HEK293 (cell line): Measurements from ENCODE around the gene RGS7.

Source experiments
- CTCF ChIA-PET: fragments of 350-600 bp; formaldehyde crosslinking; extraction: SDS; loops from one replicate; lab custom pipeline; 2021; ENCODE audit warnings: antibody characterized with exemption; lab: Yijun Ruan, JAX
- POLR2A ChIA-PET: fragments of 300-600 bp; formaldehyde crosslinking; extraction: SDS; loops from one replicate; lab custom pipeline; 2020; ENCODE audit warnings: antibody characterized with exemption, inconsistent platforms; lab: Yijun Ruan, JAX
- H3K27ac ChIP-seq: fragments of 200-500 bp; sonication (Bioruptor generic); 2 replicates; pipeline ENCODE4 v1.5.1; 2014; ENCODE audit warnings: low read depth, low read length, control low read depth, inconsistent platforms; ENCODE audit errors: extremely low read depth
- H3K36me3 ChIP-seq, 2 experiments: fragments of 200-500 bp in 1 of 2; sonication (Bioruptor generic) in 1 of 2; 1 replicate in 1 of 2; 2 replicates in 1 of 2; pipeline ENCODE4 v1.5.1; 2014 to 2017; ENCODE audit warnings: inconsistent platforms in 2 of 2, low read length in 2 of 2; ENCODE audit not compliant: control insufficient read depth in 2 of 2, insufficient read depth in 1 of 2
- H3K4me1 ChIP-seq: fragments of 200-500 bp; sonication (Bioruptor generic); 2 replicates; pipeline ENCODE4 v1.5.1; 2014; ENCODE audit warnings: mild to moderate bottlenecking, low read length, inconsistent platforms; ENCODE audit not compliant: control insufficient read depth, insufficient read depth
- H3K4me3 ChIP-seq: 2 replicates; pipeline ENCODE4 v1.5.1; 2011; ENCODE audit warnings: low read depth, mild to moderate bottlenecking, control low read depth, low read length, moderate library complexity
- H3K9me3 ChIP-seq: fragments of 200-500 bp; sonication (Bioruptor generic); 2 replicates; pipeline ENCODE4 v1.5.1; 2014; ENCODE audit warnings: low read depth, low read length, inconsistent platforms; ENCODE audit not compliant: control insufficient read depth, insufficient read depth
- GFI1B ChIP-seq: fragments of 450-650 bp; formaldehyde crosslinking; IDR thresholded peaks from 2 replicates; pipeline ENCODE4 v1.5.1; 2016; ENCODE audit warnings: missing biosample characterization, missing genetic modification characterization
- HOXC10 ChIP-seq: sonication (generic); formaldehyde crosslinking; IDR thresholded peaks from 2 replicates; pipeline ENCODE4 v1.8.1; 2023; ENCODE audit warnings: mild to moderate bottlenecking, missing genetic modification reagents
- KLF8 ChIP-seq: fragments of 450-650 bp; formaldehyde crosslinking; IDR thresholded peaks from 2 replicates; pipeline ENCODE4 v1.5.1; 2016; ENCODE audit warnings: missing biosample characterization, missing genetic modification characterization
- WT1 ChIP-seq: fragments of 450-650 bp; formaldehyde crosslinking; IDR thresholded peaks from 2 replicates; pipeline ENCODE4 v1.5.1; 2016; ENCODE audit warnings: missing biosample characterization, missing genetic modification characterization
- ZBTB17 ChIP-seq: fragments of 450-650 bp; formaldehyde crosslinking; IDR thresholded peaks from 2 replicates; pipeline ENCODE4 v1.5.1; 2016; ENCODE audit warnings: missing biosample characterization, missing genetic modification characterization
- ZBTB20 ChIP-seq: fragments of 450-650 bp; formaldehyde crosslinking; IDR thresholded peaks from 2 replicates; pipeline ENCODE4 v1.5.1; 2016; ENCODE audit warnings: missing biosample characterization, missing genetic modification characterization
- ZBTB8A ChIP-seq: fragments of 450-650 bp; formaldehyde crosslinking; IDR thresholded peaks from 2 replicates; pipeline ENCODE4 v1.5.1; 2016; ENCODE audit warnings: missing biosample characterization, missing genetic modification characterization
- ZNF175 ChIP-seq: fragments of 450-650 bp; formaldehyde crosslinking; IDR thresholded peaks from 2 replicates; pipeline ENCODE4 v1.5.1; 2016; ENCODE audit warnings: missing biosample characterization, missing genetic modification characterization
- ZNF266 ChIP-seq: fragments of 450-650 bp; formaldehyde crosslinking; IDR thresholded peaks from 2 replicates; pipeline ENCODE4 v1.5.1; 2016; ENCODE audit warnings: missing biosample characterization, missing genetic modification characterization, low read depth
- ZNF302 ChIP-seq: fragments of 450-650 bp; formaldehyde crosslinking; IDR thresholded peaks from 2 replicates; pipeline ENCODE4 v1.5.1; 2016; ENCODE audit warnings: missing biosample characterization, missing genetic modification characterization, low read depth
- ZNF366 ChIP-seq: fragments of 450-650 bp; formaldehyde crosslinking; conservative IDR thresholded peaks from 2 replicates; pipeline ENCODE4 v1.5.1; 2016; ENCODE audit warnings: missing biosample characterization, missing genetic modification characterization
- ZNF610 ChIP-seq: fragments of 450-650 bp; formaldehyde crosslinking; IDR thresholded peaks from 2 replicates; pipeline ENCODE4 v1.5.1; 2016; ENCODE audit warnings: missing biosample characterization, missing genetic modification characterization, borderline replicate concordance
- ZNF629 ChIP-seq: fragments of 450-650 bp; formaldehyde crosslinking; IDR thresholded peaks from 2 replicates; pipeline ENCODE4 v1.5.1; 2017; ENCODE audit warnings: missing biosample characterization, missing genetic modification characterization
- ZNF701 ChIP-seq: fragments of 450-650 bp; formaldehyde crosslinking; IDR thresholded peaks from 2 replicates; pipeline ENCODE4 v1.5.1; 2016; ENCODE audit warnings: missing biosample characterization, missing genetic modification characterization
- ZNF785 ChIP-seq: fragments of 450-650 bp; formaldehyde crosslinking; IDR thresholded peaks from 2 replicates; pipeline ENCODE4 v1.5.1; 2016; ENCODE audit warnings: missing biosample characterization, missing genetic modification characterization
- ZNF791 ChIP-seq: fragments of 450-650 bp; formaldehyde crosslinking; IDR thresholded peaks from 2 replicates; pipeline ENCODE4 v1.5.1; 2016; ENCODE audit warnings: missing biosample characterization, missing genetic modification characterization
- ZNF843 ChIP-seq: fragments of 450-650 bp; formaldehyde crosslinking; IDR thresholded peaks from 2 replicates; pipeline ENCODE4 v1.5.1; 2016; ENCODE audit warnings: missing biosample characterization, missing genetic modification characterization
- TF ChIP-seq, protein P1 (sequence below): fragments of 450-650 bp; formaldehyde crosslinking; IDR thresholded peaks from 2 replicates; pipeline ENCODE4 v1.5.1; 2016; ENCODE audit warnings: missing biosample characterization, missing genetic modification characterization, borderline replicate concordance
- TF ChIP-seq, protein P2 (sequence below): fragments of 450-650 bp; formaldehyde crosslinking; IDR thresholded peaks from 2 replicates; pipeline ENCODE4 v1.5.1; 2016; ENCODE audit warnings: missing biosample characterization, missing genetic modification characterization
- TF ChIP-seq, protein P3 (sequence below): fragments of 450-650 bp; formaldehyde crosslinking; IDR thresholded peaks from 2 replicates; pipeline ENCODE4; 2016; ENCODE audit warnings: missing biosample characterization, missing genetic modification characterization

RGS7 gene

GRCh38 chr1:240980342-240980741 is 376.7 kb downstream of the RGS7 start:
- no peaks in the 10 kb centered on the region for H3K36me3 ChIP-seq
- TF ChIP-seq WT1 (tag by site-specific recombination): no peak
- no peak for TF ChIP-seq GFI1B (tag by site-specific recombination)
- no peak for TF ChIP-seq ZNF302 (tag by site-specific recombination)
- no peak for TF ChIP-seq ZBTB20 (tag by site-specific recombination)
- TF ChIP-seq ZNF610 (tag by site-specific recombination): no peak
- TF ChIP-seq, protein P1, sequence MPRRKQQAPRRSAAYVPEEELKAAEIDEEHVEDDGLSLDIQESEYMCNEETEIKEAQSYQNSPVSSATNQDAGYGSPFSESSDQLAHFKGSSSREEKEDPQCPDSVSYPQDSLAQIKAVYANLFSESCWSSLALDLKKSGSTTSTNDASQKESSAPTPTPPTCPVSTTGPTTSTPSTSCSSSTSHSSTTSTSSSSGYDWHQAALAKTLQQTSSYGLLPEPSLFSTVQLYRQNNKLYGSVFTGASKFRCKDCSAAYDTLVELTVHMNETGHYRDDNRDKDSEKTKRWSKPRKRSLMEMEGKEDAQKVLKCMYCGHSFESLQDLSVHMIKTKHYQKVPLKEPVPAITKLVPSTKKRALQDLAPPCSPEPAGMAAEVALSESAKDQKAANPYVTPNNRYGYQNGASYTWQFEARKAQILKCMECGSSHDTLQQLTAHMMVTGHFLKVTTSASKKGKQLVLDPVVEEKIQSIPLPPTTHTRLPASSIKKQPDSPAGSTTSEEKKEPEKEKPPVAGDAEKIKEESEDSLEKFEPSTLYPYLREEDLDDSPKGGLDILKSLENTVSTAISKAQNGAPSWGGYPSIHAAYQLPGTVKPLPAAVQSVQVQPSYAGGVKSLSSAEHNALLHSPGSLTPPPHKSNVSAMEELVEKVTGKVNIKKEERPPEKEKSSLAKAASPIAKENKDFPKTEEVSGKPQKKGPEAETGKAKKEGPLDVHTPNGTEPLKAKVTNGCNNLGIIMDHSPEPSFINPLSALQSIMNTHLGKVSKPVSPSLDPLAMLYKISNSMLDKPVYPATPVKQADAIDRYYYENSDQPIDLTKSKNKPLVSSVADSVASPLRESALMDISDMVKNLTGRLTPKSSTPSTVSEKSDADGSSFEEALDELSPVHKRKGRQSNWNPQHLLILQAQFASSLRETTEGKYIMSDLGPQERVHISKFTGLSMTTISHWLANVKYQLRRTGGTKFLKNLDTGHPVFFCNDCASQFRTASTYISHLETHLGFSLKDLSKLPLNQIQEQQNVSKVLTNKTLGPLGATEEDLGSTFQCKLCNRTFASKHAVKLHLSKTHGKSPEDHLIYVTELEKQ (tag by site-specific recombination): no peak
- TF ChIP-seq ZNF785 (tag by site-specific recombination): no peak
- TF ChIP-seq HOXC10: no peak
- H3K27ac ChIP-seq: no peak overlapping the region
- H3K9me3 ChIP-seq: no peaks in the 10 kb centered on the region
- no peak overlapping the region for H3K4me3 ChIP-seq
- ChIA-PET CTCF (no interaction called here), POLR2A (no interaction called here)
- H3K4me1 ChIP-seq: no peaks in the 10 kb centered on the region

- POLR2A ChIA-PET: no interaction called here
- Histone ChIP-seq H3K4me3 (no peak overlapping the region), H3K9me3 (no peaks in the 10 kb centered on the region), H3K27ac (no peak overlapping the region), H3K36me3 (no peaks in the 10 kb centered on the region), H3K4me1 (no peaks in the 10 kb centered on the region)
- CTCF ChIA-PET: no interaction called here
- TF ChIP-seq ZBTB17 (tag by site-specific recombination): peak; percentile 53
- TF ChIP-seq ZNF791 (tag by site-specific recombination): no peak
- TF ChIP-seq ZNF843 (tag by site-specific recombination): no peak
- TF ChIP-seq ZNF366 (tag by site-specific recombination): peak; percentile 59
Observed at GRCh38 chr1:240976685-240977084, 380.3 kb downstream of the RGS7 start.

DNA sequence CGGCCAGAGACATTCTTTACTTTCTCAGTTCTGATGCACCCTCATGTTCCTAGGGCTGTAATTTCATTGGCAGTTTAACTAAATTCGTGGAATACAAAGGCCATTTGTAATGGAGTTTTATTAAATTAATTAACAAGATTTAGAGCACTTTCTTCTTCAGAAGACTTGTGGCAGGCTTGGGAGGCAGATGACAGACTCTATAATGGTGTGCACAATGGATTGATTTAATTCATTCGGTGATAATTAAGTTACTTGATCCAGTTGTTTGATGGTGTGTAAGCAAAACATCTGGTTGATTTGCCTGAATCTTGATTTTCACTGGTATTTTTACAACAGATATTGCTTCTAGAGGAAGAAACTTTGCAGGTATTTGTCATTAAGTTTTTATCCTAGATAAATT is 383.1 kb downstream of the RGS7 start:
- H3K36me3 ChIP-seq: no peaks in the 10 kb centered on the region
- no peak overlapping the region for H3K27ac ChIP-seq
- CTCF ChIA-PET: interaction anchor here (0.6 kb wide), 1 partner anchor 198 kb away, joined by 3 read pairs; no protein-coding TSS in a partner anchor
- TF ChIP-seq, protein P2, sequence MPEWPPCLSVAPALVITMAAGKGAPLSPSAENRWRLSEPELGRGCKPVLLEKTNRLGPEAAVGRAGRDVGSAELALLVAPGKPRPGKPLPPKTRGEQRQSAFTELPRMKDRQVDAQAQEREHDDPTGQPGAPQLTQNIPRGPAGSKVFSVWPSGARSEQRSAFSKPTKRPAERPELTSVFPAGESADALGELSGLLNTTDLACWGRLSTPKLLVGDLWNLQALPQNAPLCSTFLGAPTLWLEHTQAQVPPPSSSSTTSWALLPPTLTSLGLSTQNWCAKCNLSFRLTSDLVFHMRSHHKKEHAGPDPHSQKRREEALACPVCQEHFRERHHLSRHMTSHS (tag by site-specific recombination): no peak
- TF ChIP-seq ZBTB8A (tag by site-specific recombination) (no peak), ZNF701 (tag by site-specific recombination) (no peak), ZNF629 (no peak), ZNF266 (no peak), ZNF175 (no peak), KLF8 (no peak), ZNF785 (tag by site-specific recombination) (no peak)
- TF ChIP-seq, protein P3, sequence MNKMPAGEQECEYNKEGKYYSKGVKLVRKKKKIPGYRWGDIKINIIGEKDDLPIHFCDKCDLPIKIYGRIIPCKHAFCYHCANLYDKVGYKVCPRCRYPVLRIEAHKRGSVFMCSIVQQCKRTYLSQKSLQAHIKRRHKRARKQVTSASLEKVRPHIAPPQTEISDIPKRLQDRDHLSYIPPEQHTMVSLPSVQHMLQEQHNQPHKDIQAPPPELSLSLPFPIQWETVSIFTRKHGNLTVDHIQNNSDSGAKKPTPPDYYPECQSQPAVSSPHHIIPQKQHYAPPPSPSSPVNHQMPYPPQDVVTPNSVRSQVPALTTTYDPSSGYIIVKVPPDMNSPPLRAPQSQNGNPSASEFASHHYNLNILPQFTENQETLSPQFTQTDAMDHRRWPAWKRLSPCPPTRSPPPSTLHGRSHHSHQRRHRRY (tag by site-specific recombination): no peak
- TF ChIP-seq, all 188 proteins: peak for 0
- POLR2A ChIA-PET: no interaction called here
- Histone ChIP-seq H3K4me3 (no peak overlapping the region), H3K4me1 (no peaks in the 10 kb centered on the region), H3K9me3 (no peaks in the 10 kb centered on the region)
